D721Med (cell line): Measurements from ENCODE around the gene SIGLEC12.

Experiments
- DNase-seq: peaks from one replicate; pipeline ENCODE4 v3.0.0; 2011; ENCODE audit warnings: low spot score; ENCODE audit not compliant: insufficient read length
- FAIRE-seq: peaks from 2 replicates; lab custom pipeline; 2011; peaks lifted over from hg19 to GRCh38; lab: Jason Lieb, UNC
- CTCF ChIP-seq: IDR thresholded peaks from 2 replicates; pipeline ENCODE4 v1.5.1; 2012; ENCODE audit warnings: mild to moderate bottlenecking, control low read depth; ENCODE audit not compliant: insufficient read depth; ENCODE audit errors: missing control alignments

Gene SIGLEC12

GRCh38 chr19:51501594-51502263 is at the start of gene SIGLEC12:
SIGLEC12 (minus strand) TSS chr19:51501800; CDS start chr19:51501733, 67 bp downstream.
- FAIRE-seq = no peak
- DNase-seq = no peak
- no peak for TF ChIP-seq CTCF

GRCh38 chr19:51550848-51551672 is 49.5 kb upstream of the SIGLEC12 start:
- TF ChIP-seq CTCF = no peak
- DNase-seq (no peak), FAIRE-seq (no peak)

- DNase-seq = no peak
- FAIRE-seq = no peak
- TF ChIP-seq CTCF = no peak
Measured at GRCh38 chr19:51549533-51550324, 48.1 kb upstream of the SIGLEC12 start.

- FAIRE-seq (no peak), DNase-seq (no peak)
- no peak for TF ChIP-seq CTCF
Measured at GRCh38 chr19:51548891-51549305, 47.3 kb upstream of the SIGLEC12 start.

GRCh38 chr19:51548213-51548651 is 46.6 kb upstream of the SIGLEC12 start:
- FAIRE-seq = no peak
- no peak for TF ChIP-seq CTCF
- DNase-seq = no peak

- TF ChIP-seq CTCF = no peak
- no peak for DNase-seq
- FAIRE-seq = no peak
Measured at GRCh38 chr19:51547397-51548212, 46.0 kb upstream of the SIGLEC12 start.
